ENCODE data around the gene ASB5. TPM values are rescaled to one million over a fixed set of nuclear protein-coding genes. Genes with fewer than 3 reads are reported as not detected.

Gene ASB5
- total RNA-seq (2022; extraction: Qiagen RNA extraction; ENCODE audit: low read depth): 0.08 to 0.18 TPM in 2 of 5 replicates, not detected in the others

GRCh38 chr4:176268963-176269362, at the start of gene ASB5:
TSS of gene ASB5 (minus strand) at chr4:176269222. CDS start at chr4:176269108, 114 bp downstream.

GRCh38 chr4:176195184-176195978, 73.6 kb downstream of the ASB5 start, which contains the start of gene SPATA4:
TSS of gene SPATA4 (minus strand) at chr4:176195585. CDS start at chr4:176195562, 23 bp downstream.

Other genes starting within 250 kb of the ASB5 start
- gene WDR17, start 203.4 kb downstream of the ASB5 start, total RNA-seq (2022; extraction: Qiagen RNA extraction; ENCODE audit: low read depth): 1.4 to 3.2 TPM (median 2.3 TPM) in 5 replicates
- 0.18 to 0.45 TPM (median 0.20 TPM) in 4 of 5 replicates, not detected in the other for gene SPATA4, start 73.6 kb downstream of the ASB5 start, total RNA-seq (2022; extraction: Qiagen RNA extraction; ENCODE audit: low read depth)
- gene SPCS3, start 50.7 kb upstream of the ASB5 start, total RNA-seq (2022; extraction: Qiagen RNA extraction; ENCODE audit: low read depth): 31.0 to 41.0 TPM (median 37.0 TPM) in 5 replicates

Measured in A549 treated with GW870086 at 1 μM for 4 hours (cell line).